Stimulated activated CD4-positive, alpha-beta T cell treated with anti-CD3 and anti-CD28 coated beads, Interleukin-1b, Interleukin-23, amount 100 ng/mL, for 48 hours (primary cell): ENCODE measurements around the gene ANKRD7.

Experiments
- DNase-seq: peaks from one replicate; pipeline ENCODE4 v3.0.0-alpha.2; 2020

The ANKRD7 gene, protein sequence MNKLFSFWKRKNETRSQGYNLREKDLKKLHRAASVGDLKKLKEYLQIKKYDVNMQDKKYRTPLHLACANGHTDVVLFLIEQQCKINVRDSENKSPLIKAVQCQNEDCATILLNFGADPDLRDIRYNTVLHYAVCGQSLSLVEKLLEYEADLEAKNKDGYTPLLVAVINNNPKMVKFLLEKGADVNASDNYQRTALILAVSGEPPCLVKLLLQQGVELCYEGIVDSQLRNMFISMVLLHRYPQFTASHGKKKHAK

DNA sequence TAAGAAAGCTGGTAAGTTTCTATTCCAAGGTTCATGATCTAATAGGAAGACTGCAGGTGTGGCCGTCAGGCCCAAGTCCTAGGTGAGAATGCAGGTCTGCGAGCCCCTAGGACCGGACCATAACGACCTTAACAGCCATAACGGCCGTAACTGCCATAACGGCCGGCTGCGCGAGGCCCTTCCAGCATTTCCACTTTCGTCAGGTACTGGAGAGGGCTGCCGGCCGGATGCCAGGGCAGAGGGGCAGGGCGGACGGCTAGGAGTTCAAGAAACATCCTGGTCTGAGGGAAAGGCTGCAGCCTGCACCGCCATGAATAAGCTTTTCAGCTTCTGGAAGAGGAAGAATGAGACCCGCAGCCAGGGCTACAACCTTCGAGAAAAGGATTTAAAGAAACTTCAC is at the start of gene ANKRD7:
Gene ANKRD7 (plus strand): TSS at position 184 of the 400 bp plus-strand sequence. CDS start 127 bp downstream, at position 311.
- DNase-seq = no peak

DNA sequence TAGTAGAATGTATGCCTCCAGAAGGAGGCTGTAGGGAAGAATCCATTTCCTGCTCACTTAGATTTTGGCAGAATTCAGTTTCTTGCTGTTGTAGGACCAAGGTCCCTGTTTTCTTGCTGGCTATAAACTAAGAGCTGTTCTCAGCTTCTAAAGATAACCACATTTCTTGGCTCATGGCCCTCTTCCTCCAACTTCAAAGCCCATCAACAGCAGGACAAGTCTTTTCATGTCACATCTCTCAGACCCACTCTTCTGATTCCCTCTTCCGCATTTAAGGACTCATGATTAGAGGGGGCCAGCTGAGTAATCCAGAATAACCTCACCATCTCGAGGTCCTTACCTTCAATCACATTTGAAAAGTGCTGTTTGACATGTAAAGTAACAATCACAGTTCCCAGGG is 48.8 kb upstream of the ANKRD7 start:
- no peak for DNase-seq

DNA sequence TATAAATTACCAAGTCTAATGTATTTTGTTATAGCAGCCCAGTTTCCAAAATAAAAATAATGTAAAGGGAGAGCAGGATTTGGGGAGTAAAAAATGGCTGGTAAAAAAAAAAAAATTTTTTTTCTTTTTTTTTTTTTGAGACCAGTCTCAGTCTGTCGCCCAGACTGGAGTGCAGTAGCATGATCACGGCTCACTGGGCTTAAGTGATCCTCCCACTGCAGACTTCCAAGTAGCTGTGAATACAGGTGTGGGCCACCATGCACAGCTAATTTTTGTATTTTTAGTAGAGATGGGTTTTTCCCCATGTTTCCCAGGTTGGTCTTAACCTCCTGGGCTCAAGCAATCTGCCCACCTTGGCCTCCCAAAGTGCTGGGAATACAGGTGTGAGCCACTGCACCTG is 45.3 kb upstream of the ANKRD7 start:
- DNase-seq = no peak

DNA sequence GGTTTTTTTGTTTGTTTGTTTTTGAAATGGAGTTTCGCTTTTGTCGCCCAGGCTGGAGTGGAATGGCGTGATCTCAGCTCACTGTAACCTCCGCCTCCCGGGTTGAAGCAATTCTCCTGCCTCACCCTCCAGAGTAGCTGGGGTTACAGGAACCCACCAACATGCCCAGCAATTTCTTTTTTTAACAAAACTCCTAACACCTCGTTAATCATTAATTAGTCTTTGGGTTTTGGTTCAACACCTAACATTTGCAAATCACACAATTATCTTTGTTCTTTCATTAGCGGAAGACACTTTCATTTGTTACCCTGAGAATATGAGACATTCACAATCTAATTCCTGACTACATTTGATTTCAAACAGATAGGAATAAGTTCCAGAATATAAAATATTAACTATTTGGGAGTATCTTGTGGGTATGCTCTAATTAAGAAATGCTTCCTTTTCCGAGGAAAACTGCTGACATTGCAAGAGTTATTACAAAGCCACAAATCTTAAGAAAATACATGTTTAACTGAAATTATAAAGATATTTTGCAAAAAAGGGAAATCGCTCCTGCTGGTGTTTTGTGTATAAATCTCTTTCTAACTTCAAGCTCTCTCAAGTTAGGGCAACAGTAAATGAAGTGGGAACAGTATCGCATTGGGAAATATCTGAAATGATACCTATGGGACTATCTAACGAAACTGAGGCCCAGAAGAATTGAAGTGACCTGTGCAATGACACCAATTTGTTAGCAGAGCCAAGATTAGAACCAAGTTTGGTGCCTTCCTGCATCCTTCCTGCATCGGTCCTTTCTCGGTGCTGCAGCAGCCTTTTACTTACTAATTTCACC is 41.7 kb upstream of the ANKRD7 start:
- DNase-seq = no peak

DNA sequence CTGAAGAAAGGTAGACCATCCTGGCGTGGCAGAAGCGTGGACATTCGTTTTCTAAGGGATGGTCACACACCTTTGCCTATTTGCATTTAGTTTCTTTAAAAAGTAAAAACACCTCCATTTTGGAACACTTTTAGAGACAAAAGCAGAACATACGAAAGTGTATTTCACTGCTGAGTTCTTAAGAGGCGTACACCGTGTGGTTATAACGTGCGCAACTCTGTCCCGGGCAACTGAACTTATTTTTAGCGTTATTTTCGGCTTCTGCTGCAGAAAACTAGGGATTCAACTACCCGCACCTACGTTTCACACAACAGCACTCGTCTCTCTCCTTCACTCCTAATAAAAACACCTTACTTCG is 41.1 kb upstream of the ANKRD7 start:
- no peak for DNase-seq

DNA sequence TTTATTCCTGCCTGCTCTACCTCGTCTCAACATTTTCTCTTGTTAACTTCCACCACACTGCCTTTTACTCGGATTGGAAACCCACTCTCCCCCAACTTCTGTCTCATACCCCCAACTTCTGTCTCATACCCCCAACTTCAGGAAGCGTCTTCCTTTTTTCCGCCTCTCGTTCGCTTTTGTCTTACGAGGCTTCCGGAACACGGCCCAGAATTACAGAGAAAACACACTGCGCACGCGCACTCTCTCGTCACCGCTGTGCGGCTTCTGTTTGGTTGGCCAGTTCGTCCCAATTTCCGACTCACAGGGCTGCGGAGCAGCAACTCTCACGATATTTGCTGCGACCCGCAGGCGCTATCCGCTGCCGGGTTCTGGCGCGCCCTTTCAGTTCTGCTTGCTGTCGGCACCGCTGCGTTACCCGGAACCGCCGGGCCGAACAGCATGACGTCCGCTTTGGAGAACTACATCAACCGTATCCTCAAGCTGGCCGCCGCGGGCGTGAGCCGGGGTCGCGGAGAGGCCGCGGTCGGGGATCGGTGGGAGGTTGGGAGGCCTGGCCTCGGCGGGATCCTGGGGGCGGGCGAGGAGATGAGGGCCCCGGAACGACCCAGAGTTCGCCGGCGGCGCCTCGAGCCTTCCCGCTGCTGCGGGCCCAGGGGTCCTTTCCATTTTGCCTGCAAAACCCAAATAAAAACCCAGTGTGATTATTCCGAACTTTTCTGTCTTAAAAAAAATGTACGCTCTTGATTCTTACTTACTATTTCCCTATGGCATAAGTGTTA is 40.5 kb upstream of the ANKRD7 start, which contains the start of gene LSM8:
Gene LSM8 (plus strand): TSS at position 379 of the 779 bp plus-strand sequence. CDS start 60 bp downstream, at position 439.
- peak; percentile 97 for DNase-seq

DNA sequence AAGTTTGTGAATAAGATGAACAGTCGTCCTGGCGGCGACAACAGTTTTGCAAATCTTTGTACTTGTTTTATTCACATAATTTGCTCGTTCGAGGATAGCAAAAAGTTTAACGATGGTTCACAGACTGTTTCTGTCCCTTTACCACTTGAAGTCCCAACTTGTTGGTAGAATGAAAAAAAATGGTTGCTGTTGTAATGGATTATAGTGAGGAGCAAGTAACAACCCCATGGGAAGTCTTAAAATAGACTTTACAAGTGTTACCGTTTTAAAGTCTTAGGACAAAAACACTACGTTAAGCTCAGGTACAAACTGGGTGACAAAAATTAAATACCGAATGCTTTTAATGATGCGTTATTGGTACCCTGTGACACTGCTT is 40.0 kb upstream of the ANKRD7 start:
- no peak for DNase-seq

DNA sequence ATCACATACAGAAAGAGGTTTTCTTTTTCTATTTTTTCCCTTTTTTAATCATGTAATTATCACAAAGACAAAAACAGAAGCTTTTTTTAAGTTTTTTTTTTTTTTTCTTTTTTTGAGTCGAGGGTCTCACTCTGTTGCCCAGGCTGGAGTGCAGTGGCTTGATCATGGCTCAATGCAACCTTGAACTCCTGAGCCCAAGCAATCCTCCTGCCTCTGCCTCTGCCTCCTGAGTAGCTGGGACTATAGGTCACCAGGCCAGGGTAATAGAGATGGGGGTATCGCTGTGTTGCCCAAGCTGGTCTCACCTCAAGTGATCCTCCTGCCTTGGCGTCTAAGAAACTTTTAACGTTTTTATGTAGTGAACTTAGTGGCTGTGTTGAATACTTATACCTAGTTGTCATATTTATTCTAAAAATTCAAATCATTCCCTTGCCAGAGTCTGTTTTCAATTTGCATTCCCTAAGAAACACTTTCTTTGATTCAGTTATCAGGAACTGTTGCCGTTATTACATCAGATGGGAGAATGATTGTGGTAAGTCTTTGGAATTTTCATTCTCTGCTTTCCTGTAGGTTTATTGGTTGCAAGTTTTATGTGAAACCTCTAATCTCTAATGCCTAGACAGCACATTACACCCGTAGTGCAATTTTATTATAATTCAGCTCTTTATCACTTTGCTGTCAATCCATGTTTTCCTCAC is 39.2 kb upstream of the ANKRD7 start:
- no peak for DNase-seq

DNA sequence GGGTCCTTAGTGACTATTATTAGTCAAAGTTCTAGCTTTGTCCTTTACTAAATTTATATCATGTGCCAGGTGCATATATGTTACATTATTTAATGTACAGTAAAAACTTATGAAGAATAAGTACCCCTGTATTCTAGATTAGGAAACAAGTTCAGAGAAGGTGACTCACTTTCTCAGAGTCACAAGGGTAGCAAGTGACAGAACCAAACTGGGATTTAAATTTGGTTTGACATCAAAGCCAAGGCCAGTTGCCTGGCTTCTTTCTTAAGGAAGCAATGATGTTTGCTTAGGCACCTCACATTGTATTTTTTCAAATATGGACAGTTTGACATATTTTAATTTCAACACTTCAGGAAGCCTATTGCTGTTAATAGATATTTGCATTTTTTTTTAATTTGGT is 38.0 kb upstream of the ANKRD7 start:
- DNase-seq = no peak

DNA sequence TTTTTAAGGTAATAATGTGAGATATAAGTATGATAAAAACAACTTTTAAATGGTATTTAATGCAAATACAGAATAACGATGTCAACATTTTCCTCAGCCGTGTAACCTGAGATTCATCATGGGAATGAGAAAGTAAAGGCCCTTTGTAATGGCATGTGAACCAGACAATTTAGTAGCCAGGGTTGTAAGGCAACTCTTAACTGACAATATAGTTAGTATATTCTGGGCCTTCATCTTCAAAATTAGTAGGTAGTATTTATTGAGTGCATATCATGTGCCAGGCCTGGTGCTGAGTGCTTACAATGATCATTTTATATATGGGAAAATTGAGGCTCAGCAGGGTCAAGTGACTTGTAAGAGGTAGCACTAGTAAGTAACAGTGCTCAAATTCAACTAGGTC is 29.9 kb upstream of the ANKRD7 start:
- DNase-seq = no peak

DNA sequence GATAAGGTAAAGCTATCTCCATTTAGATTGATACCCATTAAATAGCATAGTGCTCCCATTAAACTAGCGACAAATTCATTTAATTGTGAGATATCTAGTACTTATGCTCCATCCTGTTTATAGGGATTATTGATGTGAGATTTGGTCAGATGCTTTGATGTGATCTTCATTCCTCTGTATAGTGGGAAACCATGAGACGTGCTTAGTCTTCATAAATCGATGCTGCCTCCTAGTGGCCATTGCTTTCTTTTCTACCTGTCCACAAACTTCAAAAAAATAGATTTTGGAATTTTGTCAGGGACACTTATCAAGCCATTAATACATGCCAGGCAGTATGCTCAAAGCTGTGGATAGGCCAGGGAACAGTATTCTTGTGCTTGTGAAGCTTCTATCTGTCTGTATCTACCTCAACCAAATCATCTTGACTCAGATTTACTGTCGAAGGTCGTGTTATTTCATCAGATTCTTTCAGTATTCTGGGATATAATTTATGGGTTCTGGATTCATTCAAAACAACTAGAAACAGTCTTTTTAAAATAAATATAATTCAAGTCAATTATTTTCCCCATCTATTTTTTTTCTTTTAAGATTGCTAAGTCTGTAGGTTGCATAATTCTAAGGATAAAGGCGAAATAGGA is 28.5 kb upstream of the ANKRD7 start:
- DNase-seq = peak; percentile 13

DNA sequence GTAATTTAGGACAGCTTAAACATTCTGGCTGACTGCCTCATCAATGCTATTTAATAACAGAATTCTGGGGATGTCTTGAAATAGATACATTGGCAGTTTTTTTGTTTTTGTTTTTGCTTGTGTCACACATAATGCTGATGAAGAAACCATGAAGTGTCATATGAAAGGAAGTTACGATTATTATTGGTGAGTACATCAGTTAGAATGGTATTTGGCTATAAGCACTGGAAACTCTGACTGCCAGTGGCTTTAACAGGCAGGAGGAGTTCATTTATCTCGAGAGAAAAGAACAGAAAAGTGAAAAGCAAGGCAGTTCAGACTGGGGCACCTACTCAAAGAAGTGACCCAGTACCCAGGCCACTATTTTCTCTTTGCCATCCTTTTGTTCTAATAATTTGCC is 22.4 kb upstream of the ANKRD7 start:
- no peak for DNase-seq

DNA sequence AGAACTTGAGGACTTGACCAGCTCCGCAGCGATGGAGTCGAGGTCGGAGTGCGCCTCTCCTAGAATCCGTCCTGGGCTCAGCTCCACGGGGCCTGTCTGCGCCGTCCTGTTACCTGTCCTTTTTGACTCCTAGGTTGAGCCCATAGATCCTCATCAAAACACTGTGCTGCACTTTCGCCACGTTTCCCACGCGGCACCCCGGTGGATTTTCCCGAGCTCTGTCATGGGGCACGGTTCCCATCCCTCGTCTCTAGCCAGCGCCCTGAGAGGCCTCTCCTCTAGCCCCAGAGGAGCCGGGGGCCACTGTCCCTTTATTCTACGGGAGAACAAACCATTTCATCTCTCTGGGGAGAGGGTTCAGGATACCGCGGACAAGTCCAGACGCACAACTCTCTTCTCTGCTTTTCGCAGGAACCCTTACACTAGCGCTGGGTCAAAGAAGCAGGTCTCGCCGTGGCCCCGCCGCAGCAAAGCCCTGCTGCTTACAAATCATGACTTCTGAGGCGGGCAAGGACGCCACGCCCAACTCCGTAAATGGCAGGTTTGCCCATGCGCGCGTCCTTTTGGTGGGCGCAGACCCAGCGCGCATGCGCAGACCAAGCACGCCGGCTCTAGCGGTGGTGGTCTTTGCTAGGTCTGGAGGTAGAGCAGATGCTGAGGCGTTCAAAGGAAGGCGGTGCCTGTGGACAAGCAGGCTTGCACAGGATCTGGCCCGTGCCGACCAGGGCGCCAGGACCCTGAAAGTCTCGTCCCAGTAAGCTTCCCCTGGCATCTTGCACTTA is 10.3 kb upstream of the ANKRD7 start:
- DNase-seq = peak; percentile 73

DNA sequence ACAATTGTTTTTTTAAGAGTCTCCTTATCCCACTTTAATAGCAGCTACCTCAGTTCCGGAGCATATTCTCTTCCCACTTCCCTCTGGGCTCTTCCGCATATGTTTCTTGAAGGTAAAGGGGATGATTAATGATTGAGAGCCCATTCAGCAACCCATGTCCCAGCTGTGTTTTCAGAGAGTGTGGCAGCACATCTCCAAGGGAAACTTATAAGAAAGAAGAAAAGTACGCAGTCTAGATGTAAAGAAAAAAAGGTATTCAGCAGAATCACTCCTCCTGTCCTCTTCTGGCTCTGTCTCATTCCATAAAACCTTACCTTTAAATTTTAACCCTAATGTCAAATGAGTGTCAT is 9.7 kb upstream of the ANKRD7 start:
- DNase-seq = no peak

DNA sequence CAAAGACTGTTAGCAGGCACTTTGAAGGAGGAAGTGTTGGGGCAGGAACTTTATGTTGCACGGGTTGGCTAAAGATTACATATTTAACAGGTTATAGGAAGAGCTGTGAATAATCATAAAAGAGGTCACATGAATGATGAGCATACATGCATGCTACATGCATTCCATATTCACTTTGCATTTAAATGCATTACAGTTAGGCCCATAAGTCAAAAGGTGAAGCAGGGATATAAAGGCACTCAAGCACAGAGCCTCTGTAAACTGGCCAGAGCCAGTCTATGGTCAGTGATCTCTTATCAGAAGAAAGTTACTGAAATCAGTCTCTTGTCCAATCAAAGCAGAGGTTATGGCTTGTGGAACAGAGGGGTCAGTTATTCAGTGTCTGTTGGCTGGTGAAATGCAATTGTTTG is 7.3 kb upstream of the ANKRD7 start:
- DNase-seq = no peak

DNA sequence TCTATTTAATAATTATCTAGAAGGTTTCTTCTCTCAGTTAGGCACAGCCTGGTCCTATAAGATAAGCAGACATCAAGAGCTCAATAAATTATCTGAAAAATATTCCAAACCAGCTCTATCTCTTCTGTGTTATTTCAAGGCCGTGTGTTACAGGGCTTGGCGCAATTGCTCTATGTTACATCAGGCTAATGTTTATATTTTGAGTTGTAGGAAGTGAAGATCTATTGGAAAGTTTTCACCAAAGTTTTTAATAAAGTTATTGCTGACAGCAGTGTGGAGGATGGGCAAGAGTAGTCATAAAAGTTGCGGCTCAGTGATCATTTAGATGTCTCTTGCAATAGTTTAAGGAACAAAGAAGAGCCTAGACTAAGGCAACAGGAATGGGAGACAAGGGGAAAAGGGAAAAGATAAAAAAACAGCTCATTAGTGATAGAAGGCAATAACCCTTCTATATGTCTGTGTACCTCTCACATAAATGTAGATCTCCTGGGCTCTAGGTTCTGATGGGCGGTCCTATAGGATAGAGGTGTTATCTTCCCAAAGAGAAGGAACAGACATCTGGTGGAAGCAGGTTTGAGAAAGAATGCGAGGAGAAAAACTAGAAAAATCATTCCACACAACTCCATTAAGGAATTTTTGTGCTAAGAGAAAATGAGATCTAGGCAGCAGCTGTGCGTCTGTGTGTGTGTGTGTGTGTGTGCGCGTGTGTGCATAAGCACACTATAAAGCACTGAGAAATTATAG is 5.9 kb upstream of the ANKRD7 start:
- DNase-seq = no peak

DNA sequence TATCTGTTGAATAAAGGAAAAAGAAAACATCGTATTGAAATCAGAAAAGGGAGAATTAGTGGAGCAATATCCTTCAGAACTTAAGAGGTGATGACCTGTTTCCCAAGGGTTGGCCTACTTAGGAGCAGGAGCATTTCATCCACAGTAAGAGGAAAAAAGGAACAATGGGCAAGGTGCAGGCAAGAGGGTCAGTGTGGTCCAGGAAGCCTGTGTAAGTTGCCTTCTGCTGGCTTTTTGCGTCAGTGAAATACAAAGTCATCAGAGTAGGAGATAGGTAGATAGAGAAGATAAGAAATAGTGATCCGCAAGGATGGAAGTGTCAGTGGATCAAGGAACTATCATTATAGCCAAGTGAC is 5.4 kb upstream of the ANKRD7 start:
- DNase-seq = no peak

DNA sequence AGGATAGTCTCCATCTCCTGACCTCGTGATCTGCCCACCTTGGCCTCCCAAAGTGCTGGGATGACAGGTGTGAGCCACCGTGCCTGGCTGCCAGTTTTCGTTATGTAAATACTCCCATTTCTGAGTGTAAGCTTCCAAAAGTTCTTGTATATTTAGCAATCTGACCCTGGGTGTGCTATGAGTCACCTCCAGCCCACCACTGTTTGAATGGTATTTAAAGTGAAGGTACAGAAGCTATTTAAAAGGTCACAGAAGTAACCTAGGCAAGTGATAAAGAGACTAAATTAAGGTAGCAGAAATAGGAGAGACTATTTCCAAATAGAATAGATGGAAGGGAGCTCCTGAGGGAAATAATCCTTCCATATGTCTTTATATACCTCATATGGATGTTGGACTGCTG is 3.9 kb upstream of the ANKRD7 start:
- DNase-seq = no peak

DNA sequence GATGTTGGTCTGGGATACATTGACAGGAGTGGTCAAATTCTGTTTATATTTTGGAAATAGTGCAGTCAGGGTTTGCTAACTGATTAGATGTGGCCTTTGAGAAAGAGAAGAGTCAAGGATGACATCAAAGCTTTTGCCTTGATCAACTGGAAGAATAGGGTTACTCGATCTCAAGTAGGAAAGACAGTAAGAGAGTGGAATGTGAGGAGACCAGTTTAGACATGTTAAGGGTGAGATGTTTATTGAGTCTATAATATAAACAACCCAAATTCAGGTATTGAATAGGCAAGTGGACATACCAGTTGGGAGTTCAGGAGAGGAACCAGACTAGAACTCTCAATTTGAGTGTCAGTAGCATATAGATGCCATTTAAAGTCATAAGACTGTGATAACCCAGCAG is 1.9 kb upstream of the ANKRD7 start:
- no peak for DNase-seq

DNA sequence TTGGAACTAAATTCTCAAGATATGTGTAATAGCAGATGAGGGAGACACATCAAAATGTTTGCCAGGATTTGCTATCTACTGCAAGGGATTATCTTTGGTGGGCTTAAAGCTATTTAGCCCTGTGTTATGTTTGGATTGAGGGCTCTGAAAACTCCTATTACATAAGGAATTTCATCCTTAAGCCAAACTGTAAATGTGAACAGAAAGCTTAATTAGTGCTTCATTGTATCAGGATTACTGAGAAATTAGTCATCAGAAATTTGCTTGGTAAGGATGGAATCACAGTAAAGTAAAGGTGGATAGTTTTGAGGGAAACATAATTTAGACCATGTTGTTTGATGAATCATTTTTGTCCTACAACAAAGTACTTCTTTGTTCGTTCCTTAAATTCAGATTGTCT is 8.3 kb downstream of the ANKRD7 start:
- no peak for DNase-seq

DNA sequence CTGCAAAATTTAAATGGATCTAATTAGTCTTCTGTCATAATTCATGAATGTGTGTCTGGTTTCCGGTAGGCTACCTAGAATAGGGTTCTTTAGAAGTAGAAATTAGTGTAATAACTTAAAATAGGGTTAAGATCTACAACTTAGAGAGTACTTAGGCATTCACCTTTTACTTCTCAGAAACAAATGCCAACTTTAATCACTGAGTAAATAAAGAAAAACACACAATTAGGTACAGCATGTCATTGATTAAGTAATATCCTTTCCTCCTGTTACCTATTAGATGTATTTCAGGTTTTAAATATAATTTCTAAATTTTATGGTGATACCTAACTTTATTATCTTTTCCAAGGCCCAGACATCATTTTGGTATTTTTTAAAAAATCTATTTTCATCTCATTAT is 9.3 kb downstream of the ANKRD7 start:
- no peak for DNase-seq
